ENCODE data around the gene CD248. TPM values are rescaled to one million over a fixed set of nuclear protein-coding genes. Genes with fewer than 3 reads are reported as not detected.

Gene CD248
- total RNA-seq, 1 experiment from 2014 or later = 2.6 TPM

DNA sequence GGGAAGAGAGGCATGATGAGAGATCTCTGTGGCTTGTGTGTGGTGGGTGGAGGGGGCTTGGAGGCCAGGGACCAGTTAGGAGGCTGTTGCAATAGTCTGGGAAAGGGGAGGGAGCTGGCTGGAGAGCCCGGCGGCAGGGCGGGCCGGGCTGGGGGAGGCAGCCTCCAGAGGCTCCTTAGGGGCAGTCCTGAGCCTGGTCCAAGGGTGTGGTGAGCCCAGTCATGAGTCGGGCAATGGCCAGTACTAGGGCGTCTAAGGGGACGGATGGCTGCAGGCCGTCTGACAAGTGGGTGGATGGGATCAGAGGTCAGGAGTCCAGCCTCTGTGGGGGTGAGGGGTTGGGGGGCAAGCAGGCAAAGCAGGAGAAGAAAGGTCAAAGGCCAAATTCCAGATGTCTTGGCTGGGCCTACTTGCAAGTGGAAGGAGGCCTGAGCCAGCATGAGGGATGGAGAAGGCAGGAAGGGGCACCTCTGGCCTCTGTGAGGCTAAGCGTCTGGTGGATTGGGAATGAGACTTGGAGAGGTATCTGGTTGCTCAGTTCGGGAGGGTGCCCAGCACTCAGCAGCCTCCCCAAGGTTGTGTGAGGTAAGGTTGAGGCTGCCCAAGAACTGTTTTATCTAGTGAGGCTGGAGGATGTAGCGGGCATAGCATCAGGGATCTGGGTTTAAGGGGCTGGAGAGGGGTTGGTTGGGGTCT is 6.0 kb upstream of the CD248 start:
- POLR2A ChIA-PET = interaction anchor here (1.6 kb wide), 1 partner anchor 10 kb away, joined by 14 read pairs; no protein-coding TSS in a partner anchor
- H3K4me1 Mint-ChIP-seq = peaks cover 23% of the 10 kb centered on the region
- H3K36me3 Mint-ChIP-seq = peaks cover 20% of the 10 kb centered on the region
- DNase-seq (ENCODE audit: low spot score) = no peak
- peaks cover 26% of the 10 kb centered on the region for H3K9me3 Mint-ChIP-seq
- peaks cover 24% of the 10 kb centered on the region for H3K27me3 Mint-ChIP-seq (ENCODE audit: low read depth)
- no peak overlapping the region for H3K27ac Mint-ChIP-seq
- CTCF ChIA-PET = interaction anchor here (0.6 to 2.0 kb wide), 6 partner anchors 10 to 77 kb away, joined by 3 to 51 read pairs (median 5); partner anchors contain the start of genes RAB1B and RIN1
- TF ChIP-seq RORB (CRISPR knock-in tag; IDR thresholded peaks at IDR 0.05) = no peak
- no peak for TF ChIP-seq TEAD1 (CRISPR knock-in tag; IDR thresholded peaks at IDR 0.05)
- TF ChIP-seq, protein P1, sequence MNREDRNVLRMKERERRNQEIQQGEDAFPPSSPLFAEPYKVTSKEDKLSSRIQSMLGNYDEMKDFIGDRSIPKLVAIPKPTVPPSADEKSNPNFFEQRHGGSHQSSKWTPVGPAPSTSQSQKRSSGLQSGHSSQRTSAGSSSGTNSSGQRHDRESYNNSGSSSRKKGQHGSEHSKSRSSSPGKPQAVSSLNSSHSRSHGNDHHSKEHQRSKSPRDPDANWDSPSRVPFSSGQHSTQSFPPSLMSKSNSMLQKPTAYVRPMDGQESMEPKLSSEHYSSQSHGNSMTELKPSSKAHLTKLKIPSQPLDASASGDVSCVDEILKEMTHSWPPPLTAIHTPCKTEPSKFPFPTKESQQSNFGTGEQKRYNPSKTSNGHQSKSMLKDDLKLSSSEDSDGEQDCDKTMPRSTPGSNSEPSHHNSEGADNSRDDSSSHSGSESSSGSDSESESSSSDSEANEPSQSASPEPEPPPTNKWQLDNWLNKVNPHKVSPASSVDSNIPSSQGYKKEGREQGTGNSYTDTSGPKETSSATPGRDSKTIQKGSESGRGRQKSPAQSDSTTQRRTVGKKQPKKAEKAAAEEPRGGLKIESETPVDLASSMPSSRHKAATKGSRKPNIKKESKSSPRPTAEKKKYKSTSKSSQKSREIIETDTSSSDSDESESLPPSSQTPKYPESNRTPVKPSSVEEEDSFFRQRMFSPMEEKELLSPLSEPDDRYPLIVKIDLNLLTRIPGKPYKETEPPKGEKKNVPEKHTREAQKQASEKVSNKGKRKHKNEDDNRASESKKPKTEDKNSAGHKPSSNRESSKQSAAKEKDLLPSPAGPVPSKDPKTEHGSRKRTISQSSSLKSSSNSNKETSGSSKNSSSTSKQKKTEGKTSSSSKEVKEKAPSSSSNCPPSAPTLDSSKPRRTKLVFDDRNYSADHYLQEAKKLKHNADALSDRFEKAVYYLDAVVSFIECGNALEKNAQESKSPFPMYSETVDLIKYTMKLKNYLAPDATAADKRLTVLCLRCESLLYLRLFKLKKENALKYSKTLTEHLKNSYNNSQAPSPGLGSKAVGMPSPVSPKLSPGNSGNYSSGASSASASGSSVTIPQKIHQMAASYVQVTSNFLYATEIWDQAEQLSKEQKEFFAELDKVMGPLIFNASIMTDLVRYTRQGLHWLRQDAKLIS (CRISPR knock-in tag; IDR thresholded peaks at IDR 0.05; ENCODE audit: borderline replicate concordance) = no peak
- TF ChIP-seq, protein P2, sequence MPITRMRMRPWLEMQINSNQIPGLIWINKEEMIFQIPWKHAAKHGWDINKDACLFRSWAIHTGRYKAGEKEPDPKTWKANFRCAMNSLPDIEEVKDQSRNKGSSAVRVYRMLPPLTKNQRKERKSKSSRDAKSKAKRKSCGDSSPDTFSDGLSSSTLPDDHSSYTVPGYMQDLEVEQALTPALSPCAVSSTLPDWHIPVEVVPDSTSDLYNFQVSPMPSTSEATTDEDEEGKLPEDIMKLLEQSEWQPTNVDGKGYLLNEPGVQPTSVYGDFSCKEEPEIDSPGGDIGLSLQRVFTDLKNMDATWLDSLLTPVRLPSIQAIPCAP (CRISPR knock-in tag; IDR thresholded peaks at IDR 0.05) = no peak
- TF ChIP-seq ATF6 (CRISPR knock-in tag; IDR thresholded peaks at IDR 0.05) = no peak
- TF ChIP-seq, protein P3, sequence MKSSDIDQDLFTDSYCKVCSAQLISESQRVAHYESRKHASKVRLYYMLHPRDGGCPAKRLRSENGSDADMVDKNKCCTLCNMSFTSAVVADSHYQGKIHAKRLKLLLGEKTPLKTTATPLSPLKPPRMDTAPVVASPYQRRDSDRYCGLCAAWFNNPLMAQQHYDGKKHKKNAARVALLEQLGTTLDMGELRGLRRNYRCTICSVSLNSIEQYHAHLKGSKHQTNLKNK (CRISPR knock-in tag; IDR thresholded peaks at IDR 0.05) = no peak
- no peak for TF ChIP-seq EMX1 (CRISPR knock-in tag; IDR thresholded peaks at IDR 0.05)
- no peak for TF ChIP-seq ZNF512 (CRISPR knock-in tag; IDR thresholded peaks at IDR 0.05; ENCODE audit: borderline replicate concordance)
- TF ChIP-seq ZNF425 (CRISPR knock-in tag; conservative IDR thresholded peaks at IDR 0.05) = no peak
- no peak for TF ChIP-seq ESRRA (CRISPR knock-in tag; IDR thresholded peaks at IDR 0.05; ENCODE audit: borderline replicate concordance)
- no peak for TF ChIP-seq TEAD4 (CRISPR knock-in tag; IDR thresholded peaks at IDR 0.05)
- no peak overlapping the region for H3K4me3 Mint-ChIP-seq
- no peak for ATAC-seq

DNA sequence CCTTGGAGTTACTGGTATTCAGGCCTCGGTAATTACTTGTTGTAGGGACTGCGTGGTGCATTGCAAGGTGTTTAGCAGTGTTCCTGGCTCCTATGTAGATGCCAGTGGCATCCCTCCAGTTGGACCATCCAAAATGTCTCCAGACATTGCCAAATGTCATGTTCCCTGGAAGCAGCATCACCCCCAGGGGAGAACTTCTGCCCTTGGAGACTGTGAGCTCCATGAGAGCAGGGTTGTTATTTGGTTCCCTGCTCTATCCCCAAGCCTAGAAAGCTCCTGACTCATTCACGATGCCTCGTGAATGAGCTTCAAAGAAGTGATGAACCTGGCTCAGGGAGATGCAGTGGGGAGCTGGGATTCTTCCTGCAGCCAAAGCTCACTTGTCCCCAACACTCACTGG is 4.8 kb upstream of the CD248 start:
- POLR2A ChIA-PET = interaction anchor here (1.6 kb wide), 1 partner anchor 9 kb away, joined by 14 read pairs; no protein-coding TSS in a partner anchor
- no peak for TF ChIP-seq ZNF671 (CRISPR knock-in tag; IDR thresholded peaks at IDR 0.05)
- no peak for TF ChIP-seq CBFB (CRISPR knock-in tag; IDR thresholded peaks at IDR 0.05; ENCODE audit: low read depth)
- no peak for TF ChIP-seq NFE2L1 (CRISPR knock-in tag; IDR thresholded peaks at IDR 0.05)
- TF ChIP-seq JUN (CRISPR knock-in tag; IDR thresholded peaks at IDR 0.05) = no peak
- no peak for TF ChIP-seq MLX (CRISPR knock-in tag; IDR thresholded peaks at IDR 0.05)
- TF ChIP-seq, protein P4, sequence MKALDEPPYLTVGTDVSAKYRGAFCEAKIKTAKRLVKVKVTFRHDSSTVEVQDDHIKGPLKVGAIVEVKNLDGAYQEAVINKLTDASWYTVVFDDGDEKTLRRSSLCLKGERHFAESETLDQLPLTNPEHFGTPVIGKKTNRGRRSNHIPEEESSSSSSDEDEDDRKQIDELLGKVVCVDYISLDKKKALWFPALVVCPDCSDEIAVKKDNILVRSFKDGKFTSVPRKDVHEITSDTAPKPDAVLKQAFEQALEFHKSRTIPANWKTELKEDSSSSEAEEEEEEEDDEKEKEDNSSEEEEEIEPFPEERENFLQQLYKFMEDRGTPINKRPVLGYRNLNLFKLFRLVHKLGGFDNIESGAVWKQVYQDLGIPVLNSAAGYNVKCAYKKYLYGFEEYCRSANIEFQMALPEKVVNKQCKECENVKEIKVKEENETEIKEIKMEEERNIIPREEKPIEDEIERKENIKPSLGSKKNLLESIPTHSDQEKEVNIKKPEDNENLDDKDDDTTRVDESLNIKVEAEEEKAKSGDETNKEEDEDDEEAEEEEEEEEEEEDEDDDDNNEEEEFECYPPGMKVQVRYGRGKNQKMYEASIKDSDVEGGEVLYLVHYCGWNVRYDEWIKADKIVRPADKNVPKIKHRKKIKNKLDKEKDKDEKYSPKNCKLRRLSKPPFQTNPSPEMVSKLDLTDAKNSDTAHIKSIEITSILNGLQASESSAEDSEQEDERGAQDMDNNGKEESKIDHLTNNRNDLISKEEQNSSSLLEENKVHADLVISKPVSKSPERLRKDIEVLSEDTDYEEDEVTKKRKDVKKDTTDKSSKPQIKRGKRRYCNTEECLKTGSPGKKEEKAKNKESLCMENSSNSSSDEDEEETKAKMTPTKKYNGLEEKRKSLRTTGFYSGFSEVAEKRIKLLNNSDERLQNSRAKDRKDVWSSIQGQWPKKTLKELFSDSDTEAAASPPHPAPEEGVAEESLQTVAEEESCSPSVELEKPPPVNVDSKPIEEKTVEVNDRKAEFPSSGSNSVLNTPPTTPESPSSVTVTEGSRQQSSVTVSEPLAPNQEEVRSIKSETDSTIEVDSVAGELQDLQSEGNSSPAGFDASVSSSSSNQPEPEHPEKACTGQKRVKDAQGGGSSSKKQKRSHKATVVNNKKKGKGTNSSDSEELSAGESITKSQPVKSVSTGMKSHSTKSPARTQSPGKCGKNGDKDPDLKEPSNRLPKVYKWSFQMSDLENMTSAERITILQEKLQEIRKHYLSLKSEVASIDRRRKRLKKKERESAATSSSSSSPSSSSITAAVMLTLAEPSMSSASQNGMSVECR (CRISPR knock-in tag; IDR thresholded peaks at IDR 0.05; ENCODE audit: borderline replicate concordance) = no peak
- no peak for TF ChIP-seq ZNF121 (CRISPR knock-in tag; IDR thresholded peaks at IDR 0.05)

More for the DNA sequence above, 4.8 kb upstream of the CD248 start:
- CTCF ChIA-PET = interaction anchor here (0.6 to 2.0 kb wide), 9 partner anchors 9 to 151 kb away, joined by 3 to 51 read pairs (median 4); partner anchors contain the start of genes RAB1B, RIN1 and YIF1A
- DNase-seq (ENCODE audit: low spot score) = no peak
- Mint-ChIP-seq H3K9me3 (peaks cover 26% of the 10 kb centered on the region), H3K4me1 (peaks cover 22% of the 10 kb centered on the region), H3K27me3 (ENCODE audit: low read depth) (peaks cover 17% of the 10 kb centered on the region), H3K27ac (no peak overlapping the region), H3K4me3 (no peak overlapping the region), H3K36me3 (peaks cover 20% of the 10 kb centered on the region)
- no peak for ATAC-seq
